ENCODE measurements around the gene KRTDAP. TPM values are rescaled to one million over a fixed set of nuclear protein-coding genes. Genes with fewer than 3 reads are reported as not detected.

The KRTDAP gene
- total and polyA plus RNA-seq, 10 of the 15 experiments (the other 5 are each of a cell fraction or from before 2014, with no cell fraction given): 0.23 TPM; not detected in 9

- peak; percentile 96 to 100 (median 98) for TF ChIP-seq CTCF (IDR thresholded peaks at IDR 0.05 in 2 of 3, conservative IDR thresholded peaks at IDR 0.05 in 1 of 3; ENCODE audit: control insufficient read depth in 2 of 3, extremely low read depth in 1 of 3, insufficient read depth in 1 of 3, low read depth in 3 of 3, low read length in 3 of 3)
- no peak for TF ChIP-seq ZBTB11 (CRISPR knock-in tag; IDR thresholded peaks at IDR 0.05)
- no peak for TF ChIP-seq POU2F2 (IDR thresholded peaks at IDR 0.05; ENCODE audit: borderline replicate concordance, low read depth, low read length)
- no peak for TF ChIP-seq KAT2A (conservative IDR thresholded peaks at IDR 0.05; ENCODE audit: control insufficient read depth, low read depth, low read length)
- no peak for TF ChIP-seq ZNF622 (IDR thresholded peaks at IDR 0.05)
- TF ChIP-seq HDGF (IDR thresholded peaks at IDR 0.05): no peak; the same call in 1 of the 2 replicates
- no peak for TF ChIP-seq POLR2AphosphoS5 (IDR thresholded peaks at IDR 0.05; ENCODE audit: low read length)
- TF ChIP-seq E2F8 (IDR thresholded peaks at IDR 0.05; ENCODE audit: low read depth, partially characterized antibody): no peak
- no peak for TF ChIP-seq SMAD5 (IDR thresholded peaks at IDR 0.05; ENCODE audit: low read depth)
- peak; percentile 92 for TF ChIP-seq SMC3 (IDR thresholded peaks at IDR 0.05; ENCODE audit: borderline replicate concordance, low read length)
- peak; percentile 39; the same call in 1 of the 2 replicates for TF ChIP-seq PAX5 (IDR thresholded peaks at IDR 0.05; ENCODE audit: borderline replicate concordance, low read depth, low read length)
- no peak for TF ChIP-seq CHD4 (IDR thresholded peaks at IDR 0.05)
- no peak for TF ChIP-seq SKIL (IDR thresholded peaks at IDR 0.05; ENCODE audit: low read depth, poor library complexity, severe bottlenecking)
- TF ChIP-seq PKNOX1 (IDR thresholded peaks at IDR 0.05): peak; percentile 29; the same call in 1 of the 2 replicates
- TF ChIP-seq SREBF1 (IDR thresholded peaks at IDR 0.05; ENCODE audit: low read length): no peak
- no peak for TF ChIP-seq ZNF274 (IDR thresholded peaks at IDR 0.05; ENCODE audit: insufficient read depth, insufficient read length)
- no peak for TF ChIP-seq EP300 (IDR thresholded peaks at IDR 0.05; ENCODE audit: borderline replicate concordance in 1 of 2, control insufficient read depth in 1 of 2, low read depth in 2 of 2, low read length in 2 of 2)
These were observed 5.1 kb upstream of the KRTDAP start (continued) for GRCh38 chr19:35495107-35496064.

Data from GM12878 (cell line).